Gastrocnemius medialis (tissue), 4 donors: Measurements from ENCODE around the gene BEST1. TPM values are rescaled to one million over a fixed set of nuclear protein-coding genes. Genes with fewer than 3 reads are reported as not detected.

Experiments used
- ATAC-seq, 2 donors: fragments of 150-250 bp; one replicate each; pipeline ENCODE4 v1.9.1; 2016
- DNase-seq, 2 donors: peaks; one replicate each; pipeline ENCODE4 v3.0.0-alpha.2; 2019
- H3K27ac ChIP-seq, 4 donors: fragments of 200-600 bp; sonication (generic); 1 replicate in 1 of 4; 2 replicates in 3 of 4; pipeline ENCODE4 v1.5.1; 2016 to 2018; ENCODE audit warnings: mild to moderate bottlenecking in 2 of 4, moderate library complexity in 1 of 4
- H3K27me3 ChIP-seq, 3 donors: fragments of 200-600 bp; sonication (generic) in 2 of 3; 1 replicate in 1 of 3; 2 replicates in 2 of 3; pipeline versions ENCODE4 v1.5.1 to v1.6.0; 2016 to 2019; ENCODE audit warnings: mild to moderate bottlenecking in 1 of 3, moderate library complexity in 1 of 3
- H3K36me3 ChIP-seq, 2 donors: fragments of 200-600 bp; sonication (generic) in 1 of 2; one replicate each; pipeline ENCODE4 v1.5.1; 2017 to 2018
- H3K4me1 ChIP-seq, 2 donors: fragments of 200-600 bp; sonication (generic) in 1 of 2; one replicate each; pipeline ENCODE4 v1.5.1; 2016 to 2017; ENCODE audit warnings: mild to moderate bottlenecking in 2 of 2
- H3K4me3 ChIP-seq, 4 donors: fragments of 200-600 bp; sonication (generic) in 3 of 4; 1 replicate in 1 of 4; 2 replicates in 3 of 4; pipeline ENCODE4 v1.5.1; 2016 to 2019; ENCODE audit warnings: mild to moderate bottlenecking in 2 of 4
- H3K9me3 ChIP-seq, 3 donors: fragments of 200-600 bp; sonication (generic) in 2 of 3; 1 replicate in 1 of 3; 2 replicates in 2 of 3; pipeline ENCODE4 v1.5.1; 2016 to 2019
- CTCF ChIP-seq, 5 experiments: fragments of 450-650 bp in 3 of 5; fragments of 200-600 bp in 2 of 5; sonication (generic) in 2 of 5; IDR thresholded peaks in 4 of 5; conservative IDR thresholded peaks in 1 of 5; 1 replicate in 4 of 5; 2 replicates in 1 of 5; pipeline ENCODE4 v1.5.1; 2016 to 2019; ENCODE audit warnings: antibody characterized with exemption in 5 of 5, mild to moderate bottlenecking in 3 of 5, moderate library complexity in 3 of 5
- POLR2A ChIP-seq, 2 donors: fragments of 450-650 bp; IDR thresholded peaks; one replicate each; pipeline ENCODE4 v1.6.1; 2017; ENCODE audit warnings: antibody characterized with exemption in 2 of 2, mild to moderate bottlenecking in 2 of 2, moderate library complexity in 2 of 2
- in situ Hi-C, 4 donors: fragments of 200-750 bp; cut with MboI; loops; one replicate each; pipeline versions ENCODE4 v1.15.0 to v1.8.0; 2017; ENCODE audit warnings: low sequenced_read_pairs in 4 of 4
- intact Hi-C: fragments of 100-400 bp; cut with DNase I; formaldehyde crosslinking; loops from one replicate; pipeline ENCODE4 v1.15.1; 2023; ENCODE audit warnings: low total_unique reads
- total RNA-seq, 4 donors: library from RNA; depleted of rRNA; stranded (reverse); fragments of >200 nt; gene quantifications; one replicate each; pipeline versions ENCODE4 v1.1.0 to v1.2.3, GENCODE V29; 2016

BEST1 gene
- total RNA-seq: 1 to 10 TPM in 1 of 4 donors, under 1 TPM in 2, not detected in 1; 0.93 to 1.7 (median 0.94) TPM

GRCh38 chr11:61950035-61950547 lies at the start of gene BEST1:
Gene BEST1 (plus strand): TSS chr11:61950351. CDS start chr11:61951807, 1,456 bp downstream.
- no peak for DNase-seq
- TF ChIP-seq POLR2A (IDR thresholded peaks at IDR 0.05) (no peak), CTCF (IDR thresholded peaks at IDR 0.05 in 4 of 5, conservative IDR thresholded peaks at IDR 0.05 in 1 of 5) (no peak)
- H3K36me3 ChIP-seq: no peaks in the 10 kb centered on the region
- peaks cover 6% of the 10 kb centered on the region in 2 donors for H3K4me1 ChIP-seq
- H3K4me3 ChIP-seq: no peak within 1 kb of the TSS
- in situ Hi-C loops: loop anchor here in 1 of 4 donors (10.0 kb wide), 1 partner anchor 65 kb away; no protein-coding TSS in a partner anchor
- no peak for ATAC-seq
- intact Hi-C loops: no loop called here
- H3K27me3 ChIP-seq: peaks cover 9 to 13% (median 10%) of the 10 kb centered on the region in 3 donors
- no peak within 1 kb of the TSS for H3K27ac ChIP-seq
- H3K9me3 ChIP-seq: no peaks in the 10 kb centered on the region

- Histone ChIP-seq H3K4me1 (no peaks in the 10 kb centered on the region), H3K36me3 (no peaks in the 10 kb centered on the region), H3K27ac (no peak overlapping the region), H3K4me3 (no peak overlapping the region), H3K27me3 (no peaks in the 10 kb centered on the region), H3K9me3 (no peaks in the 10 kb centered on the region)
- intact Hi-C loops: no loop called here
- in situ Hi-C loops: no loop called here
- TF ChIP-seq POLR2A (IDR thresholded peaks at IDR 0.05) (no peak), CTCF (IDR thresholded peaks at IDR 0.05 in 4 of 5, conservative IDR thresholded peaks at IDR 0.05 in 1 of 5) (no peak)
- DNase-seq (no peak), ATAC-seq (no peak)
Measured at GRCh38 chr11:61901397-61901796, 48.8 kb upstream of the BEST1 start.

- H3K9me3 ChIP-seq: no peaks in the 10 kb centered on the region
- H3K27me3 ChIP-seq: no peaks in the 10 kb centered on the region
- H3K4me1 ChIP-seq: no peaks in the 10 kb centered on the region
- H3K36me3 ChIP-seq: no peaks in the 10 kb centered on the region
- DNase-seq (no peak), ATAC-seq (no peak)
- H3K27ac ChIP-seq: no peak overlapping the region
- in situ Hi-C loops: no loop called here
- H3K4me3 ChIP-seq: no peak overlapping the region
- no peak for TF ChIP-seq POLR2A (IDR thresholded peaks at IDR 0.05)
- TF ChIP-seq CTCF (IDR thresholded peaks at IDR 0.05 in 4 of 5, conservative IDR thresholded peaks at IDR 0.05 in 1 of 5): no peak
- intact Hi-C loops: no loop called here
Measured at GRCh38 chr11:61902313-61902712, 47.8 kb upstream of the BEST1 start.

- TF ChIP-seq CTCF (IDR thresholded peaks at IDR 0.05 in 4 of 5, conservative IDR thresholded peaks at IDR 0.05 in 1 of 5) (no peak), POLR2A (IDR thresholded peaks at IDR 0.05) (no peak)
- Histone ChIP-seq H3K9me3 (no peaks in the 10 kb centered on the region), H3K36me3 (no peaks in the 10 kb centered on the region), H3K27ac (no peak overlapping the region), H3K4me3 (no peak overlapping the region), H3K27me3 (no peaks in the 10 kb centered on the region), H3K4me1 (no peaks in the 10 kb centered on the region)
- intact Hi-C loops (no loop called here), in situ Hi-C loops (no loop called here)
- DNase-seq (no peak), ATAC-seq (no peak)
Measured at GRCh38 chr11:61903845-61904244, 46.3 kb upstream of the BEST1 start.

GRCh38 chr11:61904539-61905048 lies 45.6 kb upstream of the BEST1 start:
- TF ChIP-seq POLR2A (IDR thresholded peaks at IDR 0.05) (no peak), CTCF (IDR thresholded peaks at IDR 0.05 in 4 of 5, conservative IDR thresholded peaks at IDR 0.05 in 1 of 5) (no peak)
- no peak for DNase-seq
- in situ Hi-C loops: no loop called here
- intact Hi-C loops: no loop called here
- no peaks in the 10 kb centered on the region for H3K27me3 ChIP-seq
- ATAC-seq: no peak
- no peak overlapping the region for H3K27ac ChIP-seq
- H3K9me3 ChIP-seq: no peaks in the 10 kb centered on the region
- H3K4me1 ChIP-seq: no peaks in the 10 kb centered on the region
- H3K4me3 ChIP-seq: no peak overlapping the region
- H3K36me3 ChIP-seq: no peaks in the 10 kb centered on the region
